Measurements from ENCODE around the gene TTC39C.

Gene TTC39C

GRCh38 chr18:24014062-24014985 lies at the start of gene TTC39C:
Gene TTC39C, plus strand, starts transcription at chr18:24014754. Its CDS starts 118 bp downstream, at chr18:24014872.
- DNase-seq, result peak in 1 of 2 experiments; percentile 26

DNA sequence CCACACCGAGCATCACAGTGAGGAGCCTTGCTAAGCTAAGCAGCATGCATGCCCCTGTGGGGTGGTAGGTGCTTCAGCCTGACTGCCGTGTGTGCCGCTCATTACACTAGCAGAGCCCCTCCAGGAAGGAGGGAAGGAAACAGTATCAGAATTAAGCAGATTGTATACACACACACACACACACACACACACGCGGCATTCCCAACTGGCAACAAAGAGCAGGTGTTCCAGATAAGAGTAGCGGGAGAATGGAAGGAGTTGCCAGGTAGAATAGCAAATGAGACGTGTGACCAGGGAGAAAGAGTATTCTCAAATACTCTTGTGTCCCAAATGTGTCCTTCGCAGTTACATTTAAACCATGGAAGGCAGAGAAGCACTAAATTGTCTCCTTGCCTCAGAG lies 47.6 kb upstream of the TTC39C start:
- DNase-seq, result no peak

DNA sequence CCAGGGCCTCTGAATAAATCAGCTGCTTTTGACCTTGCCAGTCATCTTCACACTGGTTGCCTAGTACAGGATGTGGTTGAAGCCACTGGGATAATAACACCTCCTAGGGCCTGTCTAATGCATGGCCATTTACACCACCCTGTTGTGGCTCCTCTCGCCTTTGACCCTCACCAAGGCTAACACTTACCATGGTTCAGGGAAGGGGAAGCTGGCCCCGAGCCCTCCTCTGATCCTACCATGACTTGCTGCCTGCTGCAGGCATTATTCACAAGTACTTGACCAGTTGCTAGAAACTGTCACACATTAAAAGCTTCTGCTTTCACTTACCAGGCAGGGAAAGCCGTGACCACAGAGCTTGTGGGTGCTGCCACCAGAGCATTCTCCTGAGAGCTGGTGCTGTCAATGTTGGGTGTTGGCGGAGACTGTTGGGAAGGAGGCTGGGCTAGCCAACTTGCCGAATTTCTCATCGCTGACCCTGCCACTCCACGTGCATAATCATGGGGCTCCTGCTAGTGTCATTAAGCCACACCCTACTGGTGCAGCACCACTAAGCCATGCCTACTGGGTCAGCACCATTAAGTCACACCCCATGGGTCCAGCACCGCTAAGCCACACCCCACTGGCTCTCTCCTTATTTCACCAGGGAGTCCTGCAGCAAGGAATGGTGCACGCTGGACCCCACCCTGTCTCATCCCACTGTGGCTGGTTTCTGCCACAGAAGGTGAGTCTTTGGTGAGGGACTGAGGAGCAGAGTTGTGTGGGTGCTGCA lies 47.0 kb upstream of the TTC39C start:
- DNase-seq, result no peak

DNA sequence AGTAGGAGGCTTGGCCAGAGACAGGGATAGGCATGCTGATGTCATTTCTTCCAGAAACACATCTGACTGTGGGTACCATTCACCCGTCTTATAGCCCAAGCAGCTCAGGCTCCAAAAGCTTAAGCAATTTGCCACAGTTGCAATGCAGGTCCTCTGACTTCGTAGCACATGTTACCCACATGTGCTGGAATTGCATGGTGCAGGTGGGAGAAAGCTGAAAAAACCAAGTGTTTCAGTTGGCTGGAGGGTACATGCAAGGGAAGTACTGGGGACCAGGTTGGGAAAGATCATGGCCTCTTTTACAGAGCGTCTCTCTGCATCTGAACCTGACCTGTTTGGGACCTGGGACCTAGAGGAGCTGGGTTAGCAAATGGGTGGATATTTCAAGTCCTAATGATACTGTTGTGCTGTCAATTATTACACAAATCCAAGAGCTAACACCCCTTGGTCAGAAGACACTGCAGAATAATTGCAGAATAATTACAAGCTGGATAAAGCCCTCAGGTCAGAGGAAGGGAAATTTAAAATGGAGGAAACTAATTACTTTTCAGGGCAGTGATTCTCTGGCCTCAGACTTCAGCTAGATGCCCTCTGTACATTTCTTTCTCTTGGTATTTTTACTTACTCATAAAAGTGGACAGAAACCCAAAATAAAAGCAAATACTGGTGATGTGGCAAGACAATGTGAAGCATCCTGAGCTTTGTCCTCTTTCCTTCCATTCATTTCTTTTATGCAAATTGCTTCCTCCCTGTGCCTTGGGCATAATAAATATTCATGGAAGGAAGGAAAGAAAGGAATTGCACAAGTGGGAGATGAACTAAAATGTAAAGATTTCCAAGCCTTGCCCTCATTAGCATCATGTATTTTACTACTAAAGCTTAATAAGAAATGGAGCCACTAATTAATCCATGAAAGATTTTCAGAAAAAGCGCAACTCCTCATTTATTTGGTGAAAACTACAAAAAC lies 45.6 kb upstream of the TTC39C start:
- DNase-seq, result no peak

GRCh38 chr18:23969664-23970063 lies 44.9 kb upstream of the TTC39C start:
- no peak for DNase-seq

DNA sequence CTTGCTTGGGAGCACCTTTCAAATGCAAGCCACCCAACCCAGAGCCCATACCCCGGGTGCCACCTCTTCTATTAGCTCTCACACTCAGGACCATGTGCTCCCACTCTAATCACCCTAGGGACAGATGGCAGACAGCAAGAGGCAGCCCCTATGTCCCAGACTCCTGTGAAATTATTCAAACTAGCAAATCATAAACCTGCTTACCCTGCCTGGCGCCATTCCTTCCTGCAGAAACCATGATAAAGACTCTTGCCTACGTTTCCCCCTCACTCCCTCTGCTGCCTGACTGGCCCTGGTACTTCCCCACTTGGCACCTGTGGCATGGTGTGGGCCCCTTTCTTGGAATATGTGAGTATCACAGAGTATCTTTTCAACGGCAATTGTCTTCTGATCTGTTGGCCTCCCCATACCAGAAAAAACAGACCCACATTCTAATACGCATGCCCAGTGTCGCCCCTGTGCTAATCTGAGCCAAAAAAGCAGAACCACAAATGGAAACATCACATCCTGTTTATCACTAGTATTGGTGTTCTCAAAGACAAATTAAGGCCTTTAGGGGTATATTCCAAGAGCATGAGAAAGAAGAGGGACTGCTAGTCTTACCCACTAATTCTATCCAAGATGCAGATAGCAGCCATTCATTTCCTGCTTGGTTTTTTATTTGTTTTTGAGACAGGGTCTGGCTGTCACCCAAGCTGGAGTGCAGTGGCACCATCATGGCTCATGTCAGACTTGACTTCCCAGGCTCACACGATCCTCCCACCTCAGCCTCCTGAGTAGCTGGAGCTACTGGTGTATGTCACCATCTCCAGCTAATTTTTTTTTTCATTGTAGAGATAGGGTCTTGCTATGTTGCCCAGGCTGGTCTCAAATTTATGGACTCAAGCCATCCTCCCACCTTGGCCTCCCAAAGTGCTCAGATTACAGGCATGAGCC lies 44.1 kb upstream of the TTC39C start:
- DNase-seq, result no peak

GRCh38 chr18:23971097-23971440 lies 43.5 kb upstream of the TTC39C start:
- no peak for DNase-seq

GRCh38 chr18:23971666-23972230 lies 42.8 kb upstream of the TTC39C start:
- no peak for DNase-seq

- DNase-seq, result no peak
These were observed 42.1 kb upstream of the TTC39C start for GRCh38 chr18:23972453-23972852.

GRCh38 chr18:23977103-23977502 lies 37.5 kb upstream of the TTC39C start:
- no peak for DNase-seq

- DNase-seq, result no peak
These were observed 36.7 kb upstream of the TTC39C start for GRCh38 chr18:23977719-23978483.

GRCh38 chr18:23981369-23981980 lies 33.1 kb upstream of the TTC39C start:
- no peak for DNase-seq

DNA sequence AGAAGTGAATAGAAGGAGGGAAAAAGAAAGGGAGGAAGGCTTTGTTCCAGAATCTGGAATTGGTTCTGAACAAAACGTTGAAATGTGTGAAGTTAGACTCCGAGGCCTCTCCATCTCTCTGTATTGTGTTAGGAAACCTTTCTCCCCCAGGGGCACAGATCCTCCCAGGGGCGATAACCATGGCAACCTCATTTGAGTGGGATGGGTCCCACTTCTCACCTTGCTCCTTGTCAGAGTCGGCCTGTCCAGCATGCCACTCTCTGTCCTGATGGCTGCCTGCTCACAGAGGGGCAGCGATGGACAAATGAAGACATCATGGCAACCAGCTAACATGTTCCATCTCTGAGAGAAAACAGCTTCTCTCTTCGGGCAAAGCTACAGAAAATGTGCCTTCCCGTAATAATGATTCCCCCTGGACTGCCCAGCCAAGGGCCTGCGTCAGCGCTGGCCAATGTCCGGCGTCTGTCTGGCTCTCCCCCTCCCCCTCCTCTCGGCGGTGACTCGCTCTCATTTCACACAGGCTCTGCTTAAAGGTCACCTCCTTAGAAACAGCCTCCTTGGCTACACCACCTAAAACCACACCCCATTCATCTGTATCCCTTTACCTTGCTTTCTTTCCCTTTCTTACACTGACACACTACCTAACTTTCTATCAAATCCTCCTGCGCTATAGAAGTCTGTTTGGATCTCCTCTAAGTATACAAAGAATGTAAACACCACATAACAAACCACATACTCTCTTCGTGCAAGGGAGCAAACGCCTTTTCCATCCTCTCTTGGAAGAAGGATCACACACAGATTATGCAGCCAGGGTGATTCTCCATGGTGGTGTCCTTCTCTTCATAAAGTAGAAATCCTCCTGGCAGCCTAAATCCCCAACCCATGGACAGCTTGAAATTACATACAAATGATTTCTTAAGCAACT lies 32.1 kb upstream of the TTC39C start:
- DNase-seq, result no peak

GRCh38 chr18:23983112-23983511 lies 31.4 kb upstream of the TTC39C start:
- no peak for DNase-seq

DNA sequence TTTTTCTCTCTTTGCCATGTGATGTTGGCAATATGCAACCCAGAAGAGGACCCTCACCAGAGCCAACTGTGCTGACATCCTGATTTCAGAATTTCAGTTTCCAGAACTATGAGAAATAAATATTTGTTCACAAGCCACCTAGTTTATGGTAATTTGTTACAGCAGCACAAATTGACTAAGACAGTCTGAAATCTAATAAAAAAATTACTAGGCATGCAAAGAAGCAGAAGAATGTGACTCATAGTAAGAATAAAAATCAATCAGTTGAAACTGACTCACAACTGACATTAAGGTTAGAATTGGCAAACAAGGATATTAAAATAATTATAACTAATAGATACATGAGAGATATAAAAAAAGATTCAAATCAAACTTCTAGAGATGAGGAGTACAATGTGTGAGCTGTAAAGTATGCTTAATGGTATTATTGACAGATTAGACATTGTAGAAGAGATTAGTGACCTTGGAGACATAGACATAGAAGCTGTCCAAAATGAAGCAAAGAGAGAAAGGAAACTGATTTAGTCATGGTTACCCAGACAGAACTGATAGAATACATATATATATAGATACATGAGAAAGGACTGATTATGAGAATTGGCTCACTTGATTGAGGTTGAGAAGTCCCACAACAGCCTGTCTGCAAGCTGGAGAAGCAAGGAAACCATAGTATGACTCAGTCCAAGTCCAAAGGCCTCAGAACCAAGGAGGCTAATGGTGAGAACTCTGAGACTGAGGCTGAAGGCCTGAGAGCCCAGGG lies 27.8 kb upstream of the TTC39C start:
- no peak for DNase-seq

DNA sequence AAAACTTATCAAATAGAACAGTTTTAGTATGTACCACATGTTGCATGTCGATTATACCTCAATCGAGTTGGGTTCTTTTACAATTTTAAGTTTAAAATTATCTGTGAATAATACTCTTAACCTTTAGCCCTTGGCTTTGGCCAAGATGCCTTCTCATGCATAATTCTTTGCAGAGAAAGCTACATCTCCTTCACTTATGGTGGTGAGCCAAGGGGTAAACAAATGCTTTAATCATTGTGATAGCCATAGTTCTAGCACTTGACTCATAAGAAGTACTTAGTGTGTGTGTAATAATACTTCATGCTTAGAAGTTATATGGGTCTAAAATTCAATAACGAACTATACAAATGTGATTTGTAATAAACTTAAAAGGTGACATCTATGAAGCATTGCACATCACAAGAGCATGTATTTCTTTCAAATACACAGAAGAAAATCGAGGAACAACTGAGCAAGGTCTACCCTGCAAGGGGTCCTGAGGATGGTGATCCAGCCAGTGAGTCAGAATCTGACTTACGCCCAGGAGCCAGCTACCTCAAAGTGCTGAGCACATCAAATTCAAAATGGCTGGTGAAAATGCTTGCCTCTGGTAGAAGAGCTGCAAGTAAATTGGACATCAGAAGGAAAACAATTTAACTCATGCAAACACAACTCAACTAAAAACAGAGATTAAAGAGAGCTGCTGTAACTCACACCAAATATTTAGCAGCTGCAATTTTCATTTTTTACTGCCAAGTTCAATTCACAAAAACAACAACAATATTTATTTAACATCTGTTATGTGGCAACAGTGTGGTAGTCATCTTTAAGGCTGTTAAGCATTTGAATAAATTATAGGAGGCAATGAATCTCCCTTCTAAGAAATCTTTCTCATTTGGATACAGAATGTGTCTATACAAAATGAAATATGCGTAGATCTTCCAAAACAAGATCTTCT lies 23.8 kb upstream of the TTC39C start:
- DNase-seq, result no peak

Data from NCI-H446 (cell line).